Stimulated activated CD8-positive, alpha-beta memory T cell treated with anti-CD3 and anti-CD28 coated beads, Interleukin-12 subunit alpha, Interleukin-12 subunit beta, amount 100 ng/mL, for 4 hours (primary cell): ENCODE measurements around the gene TXNDC15.

ENCODE experiments used
- DNase-seq: peaks from one replicate; pipeline ENCODE4 v3.0.0-alpha.2; 2020; ENCODE audit warnings: low read depth

TXNDC15 gene

GRCh38 chr5:134920848-134921575 lies 46.8 kb downstream of the TXNDC15 start:
- DNase-seq = no peak

- DNase-seq = no peak
These were observed 58.3 kb downstream of the TXNDC15 start for GRCh38 chr5:134932508-134932907.

- no peak for DNase-seq
These were observed 60.0 kb downstream of the TXNDC15 start for GRCh38 chr5:134934202-134934601.

- no peak for DNase-seq
These were observed 61.8 kb downstream of the TXNDC15 start for GRCh38 chr5:134935711-134936602.

- no peak for DNase-seq
These were observed 63.4 kb downstream of the TXNDC15 start for GRCh38 chr5:134937526-134937925.

GRCh38 chr5:134938030-134938429 lies 63.9 kb downstream of the TXNDC15 start:
- no peak for DNase-seq

GRCh38 chr5:134939500-134939899 lies 65.3 kb downstream of the TXNDC15 start:
- DNase-seq = no peak

GRCh38 chr5:134943547-134943946 lies 69.4 kb downstream of the TXNDC15 start:
- no peak for DNase-seq

- DNase-seq = no peak
These were observed 70.5 kb downstream of the TXNDC15 start for GRCh38 chr5:134944630-134945029.

- DNase-seq = no peak
These were observed 70.9 kb downstream of the TXNDC15 start for GRCh38 chr5:134945041-134945440.

GRCh38 chr5:134948911-134949310 lies 74.7 kb downstream of the TXNDC15 start:
- no peak for DNase-seq

GRCh38 chr5:134949316-134949715 lies 75.1 kb downstream of the TXNDC15 start:
- no peak for DNase-seq
